HepG2 (cell line): ENCODE results near the gene APLF. TPM values are rescaled to one million over a fixed set of nuclear protein-coding genes. Genes with fewer than 3 reads are reported as not detected.

Experiments
- ATAC-seq: fragments of 200-7000 bp; cut with Tn5 transposase; 3 replicates; pipeline ENCODE4 v1.9.1; 2020; ENCODE audit warnings: mild to moderate bottlenecking, moderate library complexity
- BruUV-seq: library from RNA; stranded (reverse); fragments of 400-500 nt; replicated peaks from 2 replicates; lab custom pipeline; 2021; lab: Mats Ljungman, UMichigan
- CTCF ChIA-PET: fragments of 300-600 bp; formaldehyde crosslinking; extraction: SDS; loops from one replicate; lab custom pipeline; 2021; ENCODE audit warnings: low total read pairs, inconsistent platforms, low intra/inter-chr PET ratio; lab: Yijun Ruan, JAX
- POLR2A ChIA-PET: fragments of 350-600 bp; sonication (Branson Sonifier 250); formaldehyde crosslinking; loops from one replicate; lab custom pipeline; 2020; ENCODE audit warnings: antibody characterized with exemption, inconsistent platforms; lab: Yijun Ruan, JAX
- DNase-seq: peaks from one replicate; pipeline ENCODE4 v3.0.0-alpha.2; 2015; ENCODE audit warnings: low spot score
- FAIRE-seq: peaks from 3 replicates; lab custom pipeline; 2011; peaks lifted over from hg19 to GRCh38; lab: Jason Lieb, UNC
- H2AFZ ChIP-seq: one replicate; pipeline ENCODE4 v1.6.1; 2011; ENCODE audit warnings: low read length, inconsistent platforms
- H3K27ac ChIP-seq: fragments of 300-600 bp; 3 replicates; pipeline ENCODE4 v1.8.0; 2011; ENCODE audit warnings: mixed run types, mild to moderate bottlenecking, mixed read lengths, low read length, inconsistent platforms; ENCODE audit not compliant: insufficient read depth; ENCODE audit errors: extremely low read length
- H3K27me3 ChIP-seq, 2 experiments: fragments of 200-600 bp in 1 of 2; 2 replicates in 1 of 2; 3 replicates in 1 of 2; pipeline versions ENCODE4 v1.6.0 to v1.8.0; 2011; ENCODE audit warnings: low read length in 2 of 2, mild to moderate bottlenecking in 2 of 2, moderate library complexity in 2 of 2, inconsistent platforms in 1 of 2; ENCODE audit not compliant: insufficient read depth in 2 of 2, control insufficient read depth in 1 of 2
- H3K36me3 ChIP-seq, 2 experiments: fragments of 200-600 bp in 1 of 2; replicated peaks in 1 of 2; 2 replicates in 1 of 2; 3 replicates in 1 of 2; pipeline versions ENCODE4 v1.5.1 to v1.8.0; 2011; ENCODE audit warnings: low read length in 2 of 2, inconsistent platforms in 1 of 2; ENCODE audit not compliant: insufficient read depth in 2 of 2, control insufficient read depth in 1 of 2
- H3K4me1 ChIP-seq: 2 replicates; pipeline ENCODE4 v1.5.1; 2012; ENCODE audit warnings: low read length, inconsistent platforms; ENCODE audit not compliant: insufficient read depth
- H3K4me2 ChIP-seq: 2 replicates; pipeline ENCODE4 v1.6.0; 2011; ENCODE audit warnings: low read depth, low read length, inconsistent platforms
- H3K4me3 ChIP-seq, 3 experiments: fragments of 200-600 bp in 1 of 3; sonication (generic), shearing (Covaris generic) in 1 of 3; replicated peaks in 1 of 3; 2 replicates each; pipeline ENCODE4 v1.5.1; 2011 to 2016; ENCODE audit warnings: low read length in 3 of 3, inconsistent platforms in 2 of 3, low read depth in 2 of 3, mild to moderate bottlenecking in 2 of 3, control low read depth in 1 of 3, mixed read lengths in 1 of 3; ENCODE audit not compliant: insufficient read depth in 1 of 3
- H3K79me2 ChIP-seq: one replicate; pipeline ENCODE4 v1.6.1; 2011; ENCODE audit warnings: low read length, inconsistent platforms; ENCODE audit not compliant: insufficient read depth
- H3K9ac ChIP-seq: 2 replicates; pipeline ENCODE4 v1.6.0; 2011; ENCODE audit warnings: mild to moderate bottlenecking, low read depth, low read length, inconsistent platforms; ENCODE audit not compliant: insufficient read depth
- H3K9me3 ChIP-seq: 2 replicates; pipeline ENCODE4 v1.5.1; 2012; ENCODE audit warnings: mild to moderate bottlenecking, low read length
- H4K20me1 ChIP-seq: 2 replicates; pipeline ENCODE4 v1.6.0; 2011; ENCODE audit warnings: inconsistent platforms, mild to moderate bottlenecking, low read length, moderate library complexity; ENCODE audit not compliant: insufficient read depth
- AFF4 ChIP-seq: sonication (generic); formaldehyde crosslinking; IDR thresholded peaks from 2 replicates; pipeline ENCODE4 v1.4.0; 2020; ENCODE audit warnings: missing genetic modification reagents
- MAFF ChIP-seq: IDR thresholded peaks from 2 replicates; pipeline ENCODE4 v1.6.1; 2011; ENCODE audit warnings: low read depth, low read length, improper control_type of control experiment
- MAFK ChIP-seq, 2 experiments: IDR thresholded peaks in 1 of 2; conservative IDR thresholded peaks in 1 of 2; 2 replicates each; pipeline ENCODE4 v1.6.1; 2011; ENCODE audit warnings: improper control_type of control experiment in 2 of 2, low read length in 2 of 2
- MBNL3 ChIP-seq: fragments of 250-450 bp; sonication (Bioruptor Pico); conservative IDR thresholded peaks from 2 replicates; pipeline ENCODE4 v1.8.0; 2022; ENCODE audit warnings: mild to moderate bottlenecking, inconsistent platforms
- ZNF724P ChIP-seq: sonication (generic); formaldehyde crosslinking; IDR thresholded peaks from 2 replicates; pipeline ENCODE4 v1.8.0; 2022; ENCODE audit warnings: missing genetic modification reagents, borderline replicate concordance
- WGBS: methylation state at CpG from one replicate; pipeline ENCODE4 v1.1.6; 2017; ENCODE audit warnings: low lambda C conversion rate; 5-methylcytosine and 5-hydroxymethylcytosine counted together
- in situ Hi-C: cut with HindIII; loops from 2 replicates; pipeline ENCODE4 v1.10.0; 2017; ENCODE audit warnings: low pct_unique_long_range_greater_than_20kb; ENCODE audit not compliant: extremely low pct_ligation_motif_present
- intact Hi-C: fragments of 100-400 bp; cut with micrococcal nuclease; formaldehyde crosslinking; loops from one replicate; pipeline ENCODE4 v1.10.0; 2022; ENCODE audit not compliant: unreplicated experiment
- polyA plus RNA-seq, 8 experiments: library from polyadenylated mRNA; depleted of rRNA in 3 of 8; stranded (reverse) in 7 of 8; unstranded in 1 of 8; fragments of >200 nt; fragmentation: Illumina TruSeq in 4 of 8; extraction: Trizol in 4 of 8; gene quantifications; 2 replicates each; pipeline versions ENCODE4 v1.2.1 to v1.2.3, GENCODE V29; 2011 to 2016; ENCODE audit warnings: low read depth in 4 of 8, missing spikeins in 1 of 8, mixed read lengths in 1 of 8; ENCODE audit not compliant: insufficient read depth in 1 of 8
- total RNA-seq, 5 experiments: library from RNA; depleted of rRNA; stranded (reverse); fragments of >200 nt; fragmentation: Illumina TruSeq; extraction: Trizol; gene quantifications; 2 replicates each; pipeline ENCODE4 v1.2.3, GENCODE V29; 2016; ENCODE audit warnings: low read depth in 1 of 5

APLF gene
- total and polyA plus RNA-seq, 2 of the 13 experiments (the other 11 are each of a cell fraction or from before 2014, with no cell fraction given): 0.45 to 2.2 TPM

- no peak for ATAC-seq
- H2AFZ ChIP-seq: no peak overlapping the region
- no TSS peak for BruUV-seq
- no peaks in the 10 kb centered on the region for H3K27me3 ChIP-seq
- H3K9me3 ChIP-seq: no peaks in the 10 kb centered on the region
- H3K36me3 ChIP-seq: no peaks in the 10 kb centered on the region
- no peak overlapping the region for H3K4me3 ChIP-seq
- 20% methylated on average over 2 of the region's 2 CpGs for WGBS
- in situ Hi-C loops: no loop called here
- ChIA-PET POLR2A (no interaction called here), CTCF (no interaction called here)
- no peaks in the 10 kb centered on the region for H3K4me1 ChIP-seq
- intact Hi-C loops: no loop called here
- no peak for DNase-seq
- H4K20me1 ChIP-seq: no peaks in the 10 kb centered on the region
- FAIRE-seq: no peak
- H3K4me2 ChIP-seq: no peak overlapping the region
- no peaks in the 10 kb centered on the region for H3K79me2 ChIP-seq
- TF ChIP-seq MAFK (conservative IDR thresholded peaks at IDR 0.05 in 1 of 2, IDR thresholded peaks at IDR 0.05 in 1 of 2; ENCODE audit: low read length in 2 of 2) (peak; percentile 81 to 87), ZNF724P (CRISPR knock-in tag) (no peak), AFF4 (no peak), MBNL3 (CRISPR knock-in tag) (no peak), MAFF (peak; percentile 80)
- TF ChIP-seq, all 625 proteins: peak for 2
- Histone ChIP-seq H3K27ac (no peak overlapping the region), H3K9ac (no peak overlapping the region)
Observed at GRCh38 chr2:68574202-68574791, 106.9 kb downstream of the APLF start.
